Activated CD4-positive, alpha-beta T cell treated with anti-CD3 and anti-CD28 coated beads, Interleukin-10, Interleukin-2, amounts not matched to agents 100 ng/mL and 50 ng/mL, durations not matched to agents 16 hours and 8 hours (primary cell): ENCODE measurements around the gene NMT1.
"Not testable (repeated sequence)": the region's sequence is repeated elsewhere in the genome, so short reads cannot be mapped to it uniquely, and the experiment has no call there.

ENCODE experiments used
- DNase-seq: peaks from one replicate; pipeline ENCODE4 v3.0.0-alpha.2; 2020

The NMT1 gene

DNA sequence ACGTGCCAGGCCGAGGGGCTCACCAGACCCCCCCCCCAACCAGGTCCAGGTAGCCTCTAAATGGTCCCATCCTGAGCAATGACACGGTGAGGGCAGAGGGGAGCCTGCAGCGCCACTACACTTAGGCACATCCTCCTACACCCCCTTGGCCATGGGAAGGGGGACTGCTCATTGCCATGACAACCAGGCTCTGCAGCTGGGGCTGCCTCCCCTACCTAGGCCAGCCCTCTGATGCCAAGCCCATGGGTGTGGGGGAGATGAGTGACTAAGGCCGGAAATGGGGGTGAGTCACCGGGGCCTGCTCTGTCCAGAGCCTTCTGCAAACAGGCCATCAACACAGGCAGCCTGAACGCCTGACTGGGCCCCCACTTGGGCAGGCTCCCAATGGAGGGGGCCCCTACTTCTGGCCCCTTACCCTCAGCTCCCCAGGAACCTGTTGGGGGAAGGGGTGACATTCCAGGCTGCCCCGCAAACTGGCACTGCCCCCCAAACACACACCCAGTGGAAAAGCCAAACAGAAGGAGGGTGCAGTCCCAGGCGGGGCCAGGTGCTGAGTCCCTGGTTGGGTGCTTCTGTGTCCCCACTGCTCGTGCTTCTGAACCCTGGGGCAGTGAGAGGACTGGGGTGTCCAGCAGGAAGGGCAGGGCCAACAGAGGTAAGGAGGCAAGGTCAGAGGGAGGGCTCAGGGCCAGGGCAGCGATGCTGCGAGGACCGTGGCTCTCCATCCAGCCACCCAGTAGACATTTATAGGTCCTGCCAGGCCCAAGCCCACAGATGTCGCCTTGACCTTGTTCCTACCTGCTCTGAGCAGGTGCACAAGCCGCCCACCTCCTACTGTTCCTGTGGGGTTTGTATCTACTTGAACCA lies 63.0 kb downstream of the NMT1 start:
- DNase-seq = peak; percentile 57

- DNase-seq = not testable (repeated sequence)
Observed at GRCh38 chr17:45124797-45125122, 63.6 kb downstream of the NMT1 start.

DNA sequence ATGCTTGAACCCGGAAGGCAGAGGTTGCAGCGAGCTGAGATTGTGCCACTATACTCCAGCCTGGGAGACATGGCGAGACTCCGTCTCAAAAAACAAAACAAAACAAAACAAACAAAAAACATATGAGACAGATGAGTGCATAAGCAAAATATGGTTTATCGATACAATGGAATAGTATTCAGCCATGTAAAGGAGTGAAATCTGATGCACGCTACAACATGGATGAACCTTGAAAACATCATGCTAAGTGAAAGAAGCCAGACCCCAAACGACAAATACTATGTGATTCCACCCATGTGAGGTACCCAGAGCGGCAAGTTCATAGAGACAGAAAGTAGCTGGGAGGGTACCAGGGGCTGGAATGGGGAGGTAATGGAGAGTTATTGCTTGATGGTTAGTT lies 64.4 kb downstream of the NMT1 start:
- DNase-seq = no peak

DNA sequence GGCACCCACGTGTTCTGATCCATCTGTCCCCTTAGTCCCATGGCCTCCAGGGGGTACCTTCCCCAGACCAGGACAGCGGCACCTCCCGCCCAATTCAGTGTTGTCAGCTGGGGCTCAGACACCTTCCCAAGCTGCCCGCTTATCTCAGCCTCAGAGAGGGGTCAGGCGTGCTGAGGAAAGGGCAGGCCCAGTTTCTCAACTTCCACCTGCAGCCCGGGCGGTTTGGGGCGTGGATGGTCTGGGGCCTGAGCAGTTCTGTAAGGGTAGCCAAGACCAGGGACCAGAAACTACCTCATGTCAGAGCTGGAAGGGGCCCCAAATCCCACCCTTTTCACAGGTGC lies 66.1 kb downstream of the NMT1 start:
- no peak for DNase-seq

GRCh38 chr17:45127548-45128300 lies 66.6 kb downstream of the NMT1 start:
- no peak for DNase-seq

- no peak for DNase-seq
Observed at GRCh38 chr17:45128331-45128730, 67.2 kb downstream of the NMT1 start.

DNA sequence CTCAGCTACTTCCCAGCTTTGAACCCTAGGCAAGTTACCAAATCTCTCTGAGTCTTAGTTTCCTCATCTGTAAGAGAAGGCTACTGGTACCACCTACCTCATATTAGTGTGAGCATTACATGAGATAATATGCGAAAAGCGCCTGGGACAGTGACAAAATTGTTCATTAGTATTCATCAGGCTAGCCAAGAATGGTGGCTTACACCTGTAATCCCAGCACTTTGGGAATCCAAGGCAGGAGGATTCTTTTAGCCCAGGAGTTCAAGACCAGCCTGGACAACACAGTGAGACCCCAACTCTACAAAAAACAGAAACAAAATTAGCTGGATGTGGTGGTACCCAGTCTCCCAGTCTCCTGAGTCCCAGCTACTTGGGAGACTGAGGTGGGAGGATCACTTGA lies 67.9 kb downstream of the NMT1 start:
- no peak for DNase-seq

GRCh38 chr17:45129426-45129939 lies 68.4 kb downstream of the NMT1 start:
- no peak for DNase-seq

DNA sequence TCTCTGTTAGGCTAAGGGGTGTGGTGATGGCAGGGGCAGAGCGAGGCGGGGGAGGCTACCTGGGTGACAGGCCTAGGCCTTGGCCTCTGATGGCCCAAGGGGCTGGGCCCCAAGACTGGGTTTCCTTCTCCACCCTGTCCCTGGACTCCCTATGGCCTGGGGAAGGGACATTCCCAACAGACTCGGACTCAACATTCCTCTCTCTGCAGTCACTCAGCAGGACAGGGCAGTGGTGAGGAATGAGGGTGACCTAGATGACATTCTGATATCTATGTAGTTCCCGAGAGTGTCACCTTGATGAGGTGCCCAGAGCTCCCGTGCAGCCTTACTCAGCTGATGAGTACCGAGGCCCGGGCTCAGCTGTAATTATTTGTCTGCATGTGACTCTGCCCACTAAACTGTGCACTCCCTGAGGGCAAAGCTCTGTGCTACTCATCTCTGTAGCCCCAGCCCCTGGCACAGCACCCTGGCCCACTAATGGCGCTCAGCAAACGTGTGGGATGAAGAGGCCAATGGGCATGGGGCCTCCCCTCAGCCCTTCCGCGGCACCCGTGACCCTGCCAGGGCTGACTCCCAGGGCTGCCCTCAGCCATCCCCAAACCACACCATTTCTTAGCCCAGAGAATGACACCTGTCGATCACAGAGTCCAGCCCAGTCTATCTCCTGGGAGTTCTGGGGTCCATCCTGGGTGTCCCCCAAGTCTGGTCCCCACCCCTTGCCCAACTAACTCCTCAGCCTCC lies 69.0 kb downstream of the NMT1 start:
- DNase-seq = no peak

GRCh38 chr17:45130681-45131615 lies 69.8 kb downstream of the NMT1 start:
- no peak for DNase-seq

- DNase-seq = peak; percentile 42
Observed at GRCh38 chr17:45131616-45132319, 70.7 kb downstream of the NMT1 start.

- no peak for DNase-seq
Observed at GRCh38 chr17:45132320-45132571, 71.1 kb downstream of the NMT1 start, which contains the start of gene PLCD3. TSS of gene PLCD3 (minus strand) at chr17:45132515. CDS start at chr17:45132410, 105 bp downstream.

DNA sequence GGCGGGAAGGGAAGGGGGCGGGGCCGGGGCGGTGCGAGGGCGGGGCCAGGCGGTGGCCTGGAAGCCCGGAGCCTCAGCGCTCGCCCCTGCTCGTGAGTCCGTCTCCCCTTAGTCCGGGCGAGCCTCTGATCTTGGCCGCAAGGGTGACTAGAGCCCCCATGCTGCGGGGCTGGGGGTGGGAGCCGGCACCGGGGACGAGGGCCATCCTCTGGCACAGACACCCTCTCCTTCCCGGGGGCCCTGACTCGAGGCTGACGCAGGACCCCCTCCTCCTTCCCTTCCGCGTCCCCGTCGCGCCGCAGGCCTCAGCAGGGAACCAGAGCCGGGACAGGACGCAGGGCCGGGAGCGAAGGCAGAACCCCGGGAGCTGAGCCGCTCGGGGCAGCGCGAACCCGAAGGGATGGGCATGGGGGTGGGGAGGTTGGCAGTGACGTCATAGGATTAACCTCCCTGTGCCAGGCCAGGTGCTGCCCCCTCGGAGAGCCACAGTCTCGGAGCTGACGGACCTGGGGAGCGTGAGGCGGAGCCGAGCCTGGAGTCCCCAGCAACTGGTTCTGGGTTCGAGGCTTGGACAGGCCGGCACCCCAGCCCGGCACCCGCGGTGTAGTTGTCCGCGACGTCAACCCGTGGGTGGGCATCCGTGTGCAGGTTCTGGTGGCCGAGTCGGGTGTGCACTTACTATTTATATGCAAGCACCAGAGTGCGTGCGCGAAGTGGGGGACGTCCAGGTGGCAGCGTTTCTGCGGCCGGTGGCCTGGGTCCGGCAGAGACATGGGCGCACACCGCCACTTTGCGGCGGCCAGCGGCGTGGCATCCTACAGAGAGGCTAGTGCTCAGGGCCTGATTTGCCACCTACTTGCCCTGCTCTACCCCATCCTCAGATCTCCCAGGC lies 71.7 kb downstream of the NMT1 start:
- DNase-seq = peak; percentile 75

- DNase-seq = peak; percentile 98
Observed at GRCh38 chr17:45135192-45135977, 74.3 kb downstream of the NMT1 start, which contains the start of gene ACBD4. TSS of gene ACBD4 (plus strand) at chr17:45135687. CDS start at chr17:45136145, 458 bp downstream.

DNA sequence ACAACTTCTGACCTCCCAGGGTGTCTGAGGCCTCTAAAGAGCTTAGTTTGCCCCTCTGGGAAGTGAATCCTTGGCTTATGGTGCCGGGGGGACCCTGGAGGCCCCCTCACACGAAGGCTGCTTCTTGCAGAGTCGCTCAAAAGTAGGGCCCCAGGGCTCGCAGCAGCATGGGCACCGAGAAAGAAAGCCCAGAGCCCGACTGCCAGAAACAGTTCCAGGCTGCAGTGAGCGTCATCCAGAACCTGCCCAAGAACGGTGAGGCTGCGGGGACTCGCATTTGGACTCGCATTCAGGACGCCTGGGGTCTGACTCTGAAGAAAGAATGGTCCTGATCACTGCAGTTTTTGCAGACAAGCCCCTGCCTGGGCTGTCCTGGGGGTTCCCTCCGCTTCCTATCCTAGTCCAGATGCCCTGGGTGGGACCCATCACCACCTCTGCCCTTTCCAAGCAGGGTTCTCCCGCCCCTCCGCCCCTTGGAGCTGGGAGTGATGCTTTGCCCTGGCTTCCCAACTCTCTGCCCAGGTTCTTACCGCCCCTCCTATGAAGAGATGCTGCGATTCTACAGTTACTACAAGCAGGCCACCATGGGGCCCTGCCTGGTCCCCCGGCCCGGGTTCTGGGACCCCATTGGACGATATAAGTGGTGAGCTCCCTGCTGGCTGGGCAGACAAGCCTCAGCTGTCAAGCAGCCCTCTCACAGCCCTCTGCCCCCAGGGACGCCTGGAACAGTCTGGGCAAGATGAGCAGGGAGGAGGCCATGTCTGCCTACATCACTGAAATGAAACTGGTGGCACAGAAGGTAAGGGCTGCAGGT lies 75.1 kb downstream of the NMT1 start:
- no peak for DNase-seq

DNA sequence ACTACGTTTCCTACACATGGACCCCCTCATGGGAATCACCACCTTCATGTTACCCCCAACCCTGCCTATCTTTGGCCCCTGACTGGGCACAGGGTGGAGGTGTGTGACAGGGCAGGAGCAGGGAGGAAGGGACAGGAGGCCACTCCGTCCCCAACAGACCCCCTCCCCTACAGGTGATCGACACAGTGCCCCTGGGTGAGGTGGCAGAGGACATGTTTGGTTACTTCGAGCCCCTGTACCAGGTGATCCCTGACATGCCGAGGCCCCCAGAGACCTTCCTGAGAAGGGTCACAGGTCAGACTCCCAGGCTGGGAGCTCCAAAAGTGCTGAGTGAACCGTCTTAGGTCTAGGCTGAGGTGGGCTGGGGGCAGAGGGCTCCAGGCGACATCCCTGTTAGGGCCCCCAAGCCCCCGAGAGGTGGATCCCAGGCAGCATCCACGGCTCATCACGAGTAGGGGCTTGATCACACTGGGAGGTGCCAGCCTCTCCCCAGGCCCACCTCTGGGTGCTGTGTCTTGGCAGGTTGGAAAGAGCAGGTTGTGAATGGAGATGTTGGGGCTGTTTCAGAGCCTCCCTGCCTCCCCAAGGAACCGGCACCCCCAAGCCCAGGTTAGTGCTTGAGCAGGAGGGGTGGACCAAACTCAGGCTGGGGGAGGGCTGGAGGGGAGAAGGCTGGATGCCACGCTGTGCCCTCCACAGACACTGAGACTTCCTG lies 75.9 kb downstream of the NMT1 start:
- DNase-seq = no peak

- DNase-seq = no peak
Observed at GRCh38 chr17:45137561-45138305, 76.6 kb downstream of the NMT1 start.
